Measurements from ENCODE around the gene SLC12A1. TPM values are rescaled to one million over a fixed set of nuclear protein-coding genes. Genes with fewer than 3 reads are reported as not detected.

SLC12A1 gene
- total RNA-seq, 1 donor from 2014 or later = not detected

DNA sequence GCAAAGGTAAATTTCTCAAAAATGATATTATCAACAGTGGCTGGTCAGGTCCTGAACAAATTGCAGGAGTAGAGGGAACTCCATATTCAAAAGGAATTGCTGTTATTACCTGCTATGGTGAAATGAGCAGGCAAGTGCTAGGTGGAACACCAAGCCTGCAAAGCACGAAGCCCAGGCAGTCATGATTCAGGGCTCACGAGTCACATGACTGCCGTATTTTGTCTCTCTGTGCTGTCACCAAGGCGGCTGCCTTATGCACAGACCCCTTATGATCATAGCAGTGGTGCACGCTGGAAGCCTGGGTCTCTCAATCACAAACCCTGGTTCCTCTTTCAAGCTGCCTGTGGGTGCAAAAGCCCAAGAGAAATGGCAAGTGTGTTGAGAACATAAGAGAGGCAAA, 24.4 kb downstream of the SLC12A1 start:
- ATAC-seq (ENCODE audit: low read depth) (no peak), DNase-seq (no peak)
- Mint-ChIP-seq H3K9me3 (no peaks in the 10 kb centered on the region), H3K27me3 (peaks cover 5% of the 10 kb centered on the region), H3K27ac (no peak overlapping the region), H3K36me3 (ENCODE audit: low read depth) (no peaks in the 10 kb centered on the region), H3K4me3 (no peak overlapping the region), H3K4me1 (no peaks in the 10 kb centered on the region)
- POLR2A ChIA-PET = no interaction called here
- intact Hi-C loops (cut with micrococcal nuclease) = no loop called here
- TF ChIP-seq CTCF (IDR thresholded peaks at IDR 0.05) = no peak
- CTCF ChIA-PET = no interaction called here

- ChIA-PET POLR2A (no interaction called here), CTCF (no interaction called here)
- H3K4me3 Mint-ChIP-seq = no peak overlapping the region
- no peaks in the 10 kb centered on the region for H3K4me1 Mint-ChIP-seq
- no peaks in the 10 kb centered on the region for H3K36me3 Mint-ChIP-seq (ENCODE audit: low read depth)
- H3K9me3 Mint-ChIP-seq = no peaks in the 10 kb centered on the region
- H3K27me3 Mint-ChIP-seq = peaks cover 9% of the 10 kb centered on the region
- no peak for TF ChIP-seq CTCF (IDR thresholded peaks at IDR 0.05)
- DNase-seq (no peak), ATAC-seq (ENCODE audit: low read depth) (no peak)
- intact Hi-C loops (cut with micrococcal nuclease) = no loop called here
- no peak overlapping the region for H3K27ac Mint-ChIP-seq
Measured at GRCh38 chr15:48233246-48233645, 27.1 kb downstream of the SLC12A1 start.

- Mint-ChIP-seq H3K36me3 (ENCODE audit: low read depth) (no peaks in the 10 kb centered on the region), H3K4me3 (no peak overlapping the region), H3K27me3 (peaks cover 4% of the 10 kb centered on the region), H3K9me3 (no peaks in the 10 kb centered on the region), H3K27ac (no peak overlapping the region), H3K4me1 (no peaks in the 10 kb centered on the region)
- DNase-seq (no peak), ATAC-seq (ENCODE audit: low read depth) (no peak)
- TF ChIP-seq CTCF (IDR thresholded peaks at IDR 0.05) = no peak
- POLR2A ChIA-PET = no interaction called here
- CTCF ChIA-PET = no interaction called here
- intact Hi-C loops (cut with micrococcal nuclease) = no loop called here
Measured at GRCh38 chr15:48239334-48239733, 33.2 kb downstream of the SLC12A1 start.

DNA sequence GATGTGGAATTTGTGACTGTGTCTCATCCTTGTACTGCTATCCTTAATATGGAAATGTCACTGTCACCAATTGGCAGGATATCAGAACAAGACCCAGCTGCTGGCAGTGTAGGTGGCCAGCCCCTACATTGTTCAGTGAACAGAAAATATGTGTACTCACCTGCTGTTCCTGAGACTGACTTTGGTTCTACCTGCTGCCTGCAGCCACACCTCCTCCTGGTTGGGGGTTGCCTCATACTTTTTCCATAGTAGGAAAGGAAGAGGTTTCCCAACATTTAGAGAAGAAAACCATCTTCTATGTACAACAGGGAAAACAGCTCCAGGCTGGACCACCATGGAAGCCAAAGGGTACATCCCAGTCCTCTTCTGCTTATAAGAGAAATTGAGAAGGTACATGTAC, 35.9 kb downstream of the SLC12A1 start:
- no peak overlapping the region for H3K4me3 Mint-ChIP-seq
- no peaks in the 10 kb centered on the region for H3K9me3 Mint-ChIP-seq
- ChIA-PET POLR2A (no interaction called here), CTCF (no interaction called here)
- DNase-seq (no peak), ATAC-seq (ENCODE audit: low read depth) (no peak)
- intact Hi-C loops (cut with micrococcal nuclease) = no loop called here
- no peaks in the 10 kb centered on the region for H3K4me1 Mint-ChIP-seq
- no peak for TF ChIP-seq CTCF (IDR thresholded peaks at IDR 0.05)
- H3K36me3 Mint-ChIP-seq (ENCODE audit: low read depth) = no peaks in the 10 kb centered on the region
- no peak overlapping the region for H3K27ac Mint-ChIP-seq
- H3K27me3 Mint-ChIP-seq = no peaks in the 10 kb centered on the region

DNA sequence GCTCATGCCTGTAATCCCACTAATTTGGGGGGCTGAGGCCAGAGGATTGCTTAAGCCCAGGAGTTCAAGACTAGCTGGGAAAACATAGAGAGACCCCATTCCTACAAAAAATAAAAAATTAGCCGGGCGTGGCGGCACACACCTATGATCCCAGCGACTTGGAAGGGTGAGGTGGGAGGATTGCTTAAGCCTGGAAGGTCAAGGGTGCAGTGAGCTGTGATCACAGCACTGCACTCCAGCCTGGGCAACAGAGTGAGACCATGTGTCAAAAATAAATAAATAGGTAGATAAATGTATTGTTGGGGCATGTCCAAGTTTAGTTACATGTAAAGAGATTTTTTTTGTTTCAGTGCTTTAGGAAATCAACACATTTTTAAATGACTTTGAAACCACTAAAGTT, 36.4 kb downstream of the SLC12A1 start:
- H3K36me3 Mint-ChIP-seq (ENCODE audit: low read depth) = no peaks in the 10 kb centered on the region
- no peaks in the 10 kb centered on the region for H3K4me1 Mint-ChIP-seq
- TF ChIP-seq CTCF (IDR thresholded peaks at IDR 0.05) = no peak
- DNase-seq (no peak), ATAC-seq (ENCODE audit: low read depth) (no peak)
- CTCF ChIA-PET = no interaction called here
- no peaks in the 10 kb centered on the region for H3K9me3 Mint-ChIP-seq
- no peak overlapping the region for H3K4me3 Mint-ChIP-seq
- POLR2A ChIA-PET = no interaction called here
- H3K27ac Mint-ChIP-seq = no peak overlapping the region
- H3K27me3 Mint-ChIP-seq = no peaks in the 10 kb centered on the region
- intact Hi-C loops (cut with micrococcal nuclease) = no loop called here
